H1 (cell line): ENCODE results near the gene AAMP. TPM values are rescaled to one million over a fixed set of nuclear protein-coding genes. Genes with fewer than 3 reads are reported as not detected.

Experiments used
- CTCF ChIA-PET: fragments of 300-600 bp; sonication (Branson Sonifier 250); formaldehyde crosslinking; loops from one replicate; lab custom pipeline; 2021; ENCODE audit not compliant: partially characterized antibody; lab: Charles Lee
- POLR2A ChIA-PET: fragments of 300-600 bp; sonication (Branson Sonifier 250); formaldehyde crosslinking; loops from one replicate; lab custom pipeline; 2021; ENCODE audit warnings: inconsistent platforms; ENCODE audit not compliant: partially characterized antibody; lab: Charles Lee
- DNase-seq, 2 experiments: peaks; one replicate each; pipeline versions ENCODE4 v3.0.0 to v3.0.0-alpha.2; 2010 to 2022; ENCODE audit warnings: low spot score in 2 of 2, low read depth in 1 of 2, mixed read lengths in 1 of 2
- FAIRE-seq: peaks from 2 replicates; lab custom pipeline; 2011; peaks lifted over from hg19 to GRCh38; lab: Jason Lieb, UNC
- H2AFZ ChIP-seq: 2 replicates; pipeline ENCODE4 v1.8.1; 2012; ENCODE audit warnings: low read length, inconsistent platforms
- H2AK5ac ChIP-seq: 2 replicates; pipeline ENCODE4 v1.6.1; 2013; ENCODE audit warnings: low read depth, low read length
- H2BK120ac ChIP-seq: replicated peaks from 2 replicates; pipeline ENCODE3; 2013; ENCODE audit warnings: low read depth, low read length, inconsistent platforms
- H2BK12ac ChIP-seq: 2 replicates; pipeline ENCODE4 v1.6.1; 2013; ENCODE audit warnings: low read depth, low read length
- H2BK15ac ChIP-seq: 2 replicates; pipeline ENCODE4 v1.6.1; 2013; ENCODE audit warnings: low read length
- H2BK20ac ChIP-seq: 2 replicates; pipeline ENCODE4 v1.6.1; 2013; ENCODE audit warnings: low read length
- H2BK5ac ChIP-seq: 2 replicates; pipeline ENCODE4 v1.6.1; 2013; ENCODE audit warnings: low read depth, low read length
- H3K14ac ChIP-seq: 2 replicates; pipeline ENCODE4 v1.6.1; 2013; ENCODE audit warnings: inconsistent platforms; ENCODE audit not compliant: insufficient read length
- H3K18ac ChIP-seq: 2 replicates; pipeline ENCODE4 v1.6.1; 2013; ENCODE audit warnings: low read length; ENCODE audit errors: extremely low read depth
- H3K23ac ChIP-seq: 2 replicates; pipeline ENCODE4 v1.6.1; 2013; ENCODE audit warnings: inconsistent platforms; ENCODE audit not compliant: insufficient read length
- H3K23me2 ChIP-seq: 2 replicates; pipeline ENCODE4 v1.6.1; 2013; ENCODE audit warnings: low read depth, low read length
- H3K27ac ChIP-seq: 2 replicates; pipeline ENCODE4 v1.6.1; 2011; ENCODE audit warnings: low read depth, low read length, inconsistent platforms
- H3K27me3 ChIP-seq, 4 experiments: replicated peaks in 1 of 4; 1 replicate in 1 of 4; 2 replicates in 3 of 4; pipeline versions ENCODE4 v1.6.1 to v1.8.1; 2011 to 2013; ENCODE audit warnings: low read length in 3 of 4, mild to moderate bottlenecking in 3 of 4, inconsistent platforms in 2 of 4, mixed read lengths in 2 of 4, moderate library complexity in 1 of 4; ENCODE audit not compliant: control insufficient read depth in 3 of 4, insufficient read depth in 3 of 4; ENCODE audit errors: extremely low read depth in 1 of 4
- H3K36me3 ChIP-seq, 4 experiments: 2 replicates each; pipeline versions ENCODE4 v1.6.1 to v1.8.1; 2011 to 2013; ENCODE audit warnings: mild to moderate bottlenecking in 4 of 4, low read length in 3 of 4, moderate library complexity in 2 of 4, control low read depth in 1 of 4, inconsistent platforms in 1 of 4; ENCODE audit not compliant: insufficient read depth in 4 of 4, control insufficient read depth in 2 of 4
- H3K4ac ChIP-seq: replicated peaks from 2 replicates; pipeline ENCODE3; 2013; ENCODE audit warnings: low read length, low read depth, mixed read lengths, inconsistent platforms; ENCODE audit not compliant: insufficient read length
- H3K4me1 ChIP-seq, 4 experiments: replicated peaks in 1 of 4; 1 replicate in 1 of 4; 2 replicates in 3 of 4; pipeline versions ENCODE4 v1.6.1 to v1.8.1; 2011 to 2013; ENCODE audit warnings: low read length in 3 of 4, inconsistent platforms in 2 of 4, mixed read lengths in 1 of 4; ENCODE audit not compliant: insufficient read depth in 4 of 4, control insufficient read depth in 3 of 4
- H3K4me2 ChIP-seq, 2 experiments: 2 replicates each; pipeline versions ENCODE4 v1.6.1 to v1.8.1; 2011 to 2013; ENCODE audit warnings: low read depth in 2 of 2, low read length in 2 of 2, control low read depth in 1 of 2, inconsistent platforms in 1 of 2, mild to moderate bottlenecking in 1 of 2; ENCODE audit not compliant: insufficient read depth in 1 of 2
- H3K4me3 ChIP-seq, 4 experiments: fragments of 200-600, 300-600 bp in 1 of 4; sonication (generic), shearing (Covaris generic), sonication (Bioruptor Twin) in 1 of 4; 2 replicates each; pipeline versions ENCODE4 v1.5.1 to v1.8.1; 2011 to 2016; ENCODE audit warnings: low read length in 4 of 4, low read depth in 3 of 4, control low read depth in 2 of 4, inconsistent platforms in 2 of 4, mild to moderate bottlenecking in 2 of 4, mixed read lengths in 1 of 4, moderate library complexity in 1 of 4; ENCODE audit not compliant: insufficient read depth in 2 of 4; ENCODE audit errors: extremely low read depth in 1 of 4
- H3K56ac ChIP-seq: replicated peaks from 2 replicates; pipeline ENCODE3; 2013; ENCODE audit warnings: low read depth, mild to moderate bottlenecking, mixed read lengths, low read length, inconsistent platforms; ENCODE audit not compliant: insufficient read length
- H3K79me1 ChIP-seq: 2 replicates; pipeline ENCODE4 v1.6.1; 2013; ENCODE audit warnings: low read depth, low read length, control low read depth
- H3K79me2 ChIP-seq, 2 experiments: 2 replicates each; pipeline versions ENCODE4 v1.6.1 to v1.8.1; 2012 to 2013; ENCODE audit warnings: low read length in 2 of 2, mild to moderate bottlenecking in 2 of 2, inconsistent platforms in 1 of 2; ENCODE audit not compliant: insufficient read depth in 2 of 2, control insufficient read depth in 1 of 2
- H3K9ac ChIP-seq, 4 experiments: replicated peaks in 1 of 4; 1 replicate in 1 of 4; 2 replicates in 3 of 4; pipeline versions ENCODE4 v1.6.1 to v1.8.1; 2011 to 2013; ENCODE audit warnings: low read depth in 3 of 4, low read length in 3 of 4, control low read depth in 2 of 4, mild to moderate bottlenecking in 2 of 4, moderate library complexity in 2 of 4, inconsistent platforms in 1 of 4; ENCODE audit errors: extremely low read depth in 1 of 4
- H3K9me3 ChIP-seq, 2 experiments: 2 replicates each; pipeline versions ENCODE4 v1.6.1 to v1.8.1; 2012 to 2013; ENCODE audit warnings: mild to moderate bottlenecking in 2 of 2, moderate library complexity in 2 of 2, control low read depth in 1 of 2, inconsistent platforms in 1 of 2, low read depth in 1 of 2, low read length in 1 of 2, mixed read lengths in 1 of 2; ENCODE audit not compliant: insufficient read depth in 2 of 2
- H4K20me1 ChIP-seq, 2 experiments: replicated peaks in 1 of 2; 2 replicates each; pipeline versions ENCODE3 to v1.8.1; 2011 to 2013; ENCODE audit warnings: inconsistent platforms in 2 of 2, low read length in 2 of 2, mild to moderate bottlenecking in 1 of 2; ENCODE audit not compliant: insufficient read depth in 2 of 2, control insufficient read depth in 1 of 2
- H4K5ac ChIP-seq: 2 replicates; pipeline ENCODE4 v1.6.1; 2013; ENCODE audit warnings: low read length, low read depth, mixed read lengths, inconsistent platforms; ENCODE audit not compliant: insufficient read length
- H4K8ac ChIP-seq: 2 replicates; pipeline ENCODE4 v1.8.0; 2013; ENCODE audit warnings: mild to moderate bottlenecking, moderate library complexity, low read length, inconsistent platforms; ENCODE audit not compliant: insufficient read depth; ENCODE audit errors: extremely low read depth
- H4K91ac ChIP-seq: replicated peaks from 2 replicates; pipeline ENCODE3; 2013; ENCODE audit warnings: low read length, mixed read lengths, inconsistent platforms; ENCODE audit not compliant: insufficient read length
- GTF2F1 ChIP-seq: IDR thresholded peaks from 2 replicates; pipeline ENCODE4 v1.6.1; 2012; ENCODE audit warnings: low read depth, low read length, improper control_type of control experiment, borderline replicate concordance
- TAF1 ChIP-seq: IDR thresholded peaks from 2 replicates; pipeline ENCODE4 v1.6.1; 2011; ENCODE audit warnings: mild to moderate bottlenecking, low read depth, low read length
- WGBS, 2 experiments: shearing (Covaris generic) in 1 of 2; methylation state at CpG; one replicate each; pipeline versions ENCODE4 v1.1.6 to v1.1.7; 2013 to 2015; ENCODE audit warnings: low lambda C conversion rate in 2 of 2, mixed read lengths in 2 of 2, inconsistent platforms in 1 of 2, low coverage in 1 of 2, missing lambda C conversion rate in 1 of 2; ENCODE audit not compliant: insufficient replicate concordance in 2 of 2, insufficient coverage in 1 of 2, insufficient read length in 1 of 2; ENCODE audit errors: extremely low coverage in 1 of 2, missing lambda C conversion rate in 1 of 2; 5-methylcytosine and 5-hydroxymethylcytosine counted together
- polyA plus RNA-seq, 7 experiments: library from polyadenylated mRNA; depleted of rRNA in 3 of 7; stranded (reverse) in 5 of 7; unstranded in 2 of 7; fragments of >200 nt in 5 of 7; fragments of 200-250 nt in 2 of 7; gene quantifications; 1 replicate in 5 of 7; 2 replicates in 1 of 7; 4 replicates in 1 of 7; pipeline versions ENCODE4 v1.2.1 to v1.2.3, GENCODE V29; 2011 to 2013; ENCODE audit warnings: missing spikeins in 2 of 7, mixed read lengths in 2 of 7
- total RNA-seq: library from RNA; stranded (reverse); fragmentation: NEBNext Ultra II Directional; extraction: Animal tissue kit (Norgen Biotek cat#: 25700); gene quantifications from 2 replicates; pipeline ENCODE4 v1.2.1, GENCODE V29; 2021

AAMP gene
- total and polyA plus RNA-seq, 2 of the 8 experiments (the other 6 are each of a cell fraction or from before 2014, with no cell fraction given) = 119 to 125 TPM

DNA sequence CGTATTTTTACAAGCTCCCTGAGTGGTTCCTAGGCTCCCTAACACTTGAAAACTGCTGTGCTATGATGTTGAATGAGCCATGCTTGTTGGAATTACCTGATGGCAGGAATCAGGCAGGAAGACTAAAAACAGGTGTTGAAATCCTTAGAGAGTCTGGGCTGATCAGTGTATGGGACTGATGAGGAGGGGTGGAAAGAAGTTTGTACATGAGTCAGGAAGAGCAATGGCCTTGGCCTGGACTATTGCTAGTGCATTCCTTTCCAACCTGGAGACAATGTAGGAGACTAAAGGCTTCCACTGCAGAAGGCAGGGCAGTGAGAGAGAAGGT, 47.3 kb upstream of the AAMP start:
- POLR2A ChIA-PET = interaction anchor here (0.9 to 1.0 kb wide), 2 partner anchors 13 to 88 kb away, joined by 3 read pairs; no protein-coding TSS in a partner anchor
- H3K56ac ChIP-seq = no peak overlapping the region
- no peak overlapping the region for H4K5ac ChIP-seq
- no peak overlapping the region for H2BK20ac ChIP-seq
- H3K36me3 ChIP-seq = no peaks in the 10 kb centered on the region
- H4K8ac ChIP-seq = no peak overlapping the region
- no peak overlapping the region for H3K23ac ChIP-seq
- TF ChIP-seq GTF2F1 (no peak), TAF1 (no peak)
- CTCF ChIA-PET = interaction anchor here (0.6 to 4.0 kb wide), 6 partner anchors 9 to 327 kb away, joined by 3 to 21 read pairs (median 4); partner anchors contain the start of gene CATIP
- WGBS, 2 experiments = 92% methylated on average over 1 of the region's 1 CpG; no CpG with 5 or more reads in 1 of the 2 experiments
- H3K79me1 ChIP-seq = no peaks in the 10 kb centered on the region
- DNase-seq (no peak), FAIRE-seq (no peak)
- H2BK120ac ChIP-seq = no peak overlapping the region
- H3K79me2 ChIP-seq = no peaks in the 10 kb centered on the region
- H3K4ac ChIP-seq = no peak overlapping the region
- H3K23me2 ChIP-seq = no peaks in the 10 kb centered on the region
- no peaks in the 10 kb centered on the region for H3K9me3 ChIP-seq
- no peak overlapping the region for H3K27ac ChIP-seq
- no peak overlapping the region for H3K9ac ChIP-seq
- peaks cover under 1 to 2% (median 2%) of the 10 kb centered on the region in 4 experiments for H3K4me1 ChIP-seq
- H3K18ac ChIP-seq = no peak overlapping the region
- no peak overlapping the region for H4K91ac ChIP-seq
- H3K27me3 ChIP-seq = no peaks in the 10 kb centered on the region
- no peak overlapping the region for H3K4me2 ChIP-seq
- H3K4me3 ChIP-seq = no peak overlapping the region
- H3K14ac ChIP-seq = no peak overlapping the region
- H2BK15ac ChIP-seq = no peak overlapping the region
- H2AFZ ChIP-seq = no peak overlapping the region
- H4K20me1 ChIP-seq = no peaks in the 10 kb centered on the region
- no peak overlapping the region for H2BK5ac ChIP-seq
- H2AK5ac ChIP-seq = no peak overlapping the region
- no peak overlapping the region for H2BK12ac ChIP-seq
